H9 (cell line): ENCODE measurements around the gene CCDC88A. TPM values are rescaled to one million over a fixed set of nuclear protein-coding genes. Genes with fewer than 3 reads are reported as not detected.
A peak's percentile ranks its signal among the peaks of the same experiment; 100 is the strongest.

ENCODE experiments used
- DNase-seq: peaks from one replicate; pipeline ENCODE4 v3.0.0-alpha.2; 2017
- H2AFZ ChIP-seq: one replicate; pipeline ENCODE4 v1.6.1; 2013; ENCODE audit warnings: mild to moderate bottlenecking, low read length, control low read depth, moderate library complexity
- H2AK5ac ChIP-seq: 2 replicates; pipeline ENCODE4 v1.6.1; 2013; ENCODE audit warnings: low read length, control low read depth, mixed read lengths; ENCODE audit not compliant: insufficient read length
- H2BK120ac ChIP-seq: one replicate; pipeline ENCODE4 v1.6.1; 2013; ENCODE audit warnings: low read depth, mild to moderate bottlenecking, low read length, control low read depth, inconsistent platforms; ENCODE audit not compliant: poor library complexity, severe bottlenecking
- H2BK12ac ChIP-seq: 2 replicates; pipeline ENCODE4 v1.6.1; 2013; ENCODE audit warnings: low read length, control low read depth, mixed read lengths, low read depth; ENCODE audit not compliant: insufficient read length
- H2BK15ac ChIP-seq: 2 replicates; pipeline ENCODE4 v1.6.1; 2013; ENCODE audit warnings: low read depth, low read length, control low read depth
- H2BK20ac ChIP-seq: one replicate; pipeline ENCODE4 v1.6.1; 2013; ENCODE audit warnings: low read depth, mild to moderate bottlenecking, low read length, control low read depth, inconsistent platforms; ENCODE audit not compliant: poor library complexity, severe bottlenecking
- H2BK5ac ChIP-seq: 2 replicates; pipeline ENCODE4 v1.6.1; 2013; ENCODE audit warnings: low read length, control low read depth, mixed read lengths; ENCODE audit not compliant: insufficient read length
- H3K14ac ChIP-seq: 2 replicates; pipeline ENCODE4 v1.6.1; 2013; ENCODE audit warnings: low read length, control low read depth; ENCODE audit not compliant: insufficient read depth
- H3K18ac ChIP-seq: 2 replicates; pipeline ENCODE4 v1.6.1; 2013; ENCODE audit warnings: low read depth, mild to moderate bottlenecking, mixed read lengths, low read length, control low read depth; ENCODE audit not compliant: insufficient read length
- H3K23ac ChIP-seq: 2 replicates; pipeline ENCODE4 v1.6.1; 2013; ENCODE audit warnings: low read length, control low read depth, mixed read lengths, low read depth; ENCODE audit not compliant: insufficient read length
- H3K23me2 ChIP-seq: 2 replicates; pipeline ENCODE4 v1.6.1; 2013; ENCODE audit warnings: low read depth, mild to moderate bottlenecking, mixed read lengths, low read length, control low read depth; ENCODE audit not compliant: insufficient read length, poor library complexity, severe bottlenecking
- H3K27ac ChIP-seq: 2 replicates; pipeline ENCODE4 v1.5.1; 2013; ENCODE audit warnings: low read length, control low read depth, mixed read lengths, low read depth; ENCODE audit not compliant: insufficient read length
- H3K27me3 ChIP-seq: 2 replicates; pipeline ENCODE4 v1.6.1; 2013; ENCODE audit warnings: low read length, control low read depth, inconsistent platforms; ENCODE audit not compliant: insufficient read depth
- H3K4ac ChIP-seq: 2 replicates; pipeline ENCODE4 v1.6.1; 2013; ENCODE audit warnings: low read depth, mild to moderate bottlenecking, control low read depth, inconsistent platforms, low read length, moderate library complexity
- H3K4me1 ChIP-seq: 2 replicates; pipeline ENCODE4 v1.6.1; 2013; ENCODE audit warnings: low read length, control low read depth, inconsistent platforms; ENCODE audit not compliant: insufficient read depth
- H3K4me2 ChIP-seq: 2 replicates; pipeline ENCODE4 v1.6.1; 2013; ENCODE audit warnings: low read length, control low read depth, mixed read lengths; ENCODE audit not compliant: insufficient read length, insufficient read depth
- H3K56ac ChIP-seq: 2 replicates; pipeline ENCODE4 v1.6.1; 2013; ENCODE audit warnings: low read depth, mild to moderate bottlenecking, mixed read lengths, low read length, control low read depth; ENCODE audit not compliant: insufficient read length
- H3K79me1 ChIP-seq: 2 replicates; pipeline ENCODE4 v1.6.1; 2013; ENCODE audit warnings: low read depth, mild to moderate bottlenecking, moderate library complexity, low read length, control low read depth, inconsistent platforms; ENCODE audit not compliant: insufficient read depth, poor library complexity, severe bottlenecking
- H3K79me2 ChIP-seq: 2 replicates; pipeline ENCODE4 v1.6.1; 2013; ENCODE audit warnings: low read length, control low read depth, inconsistent platforms; ENCODE audit not compliant: insufficient read depth
- H3K9ac ChIP-seq: 2 replicates; pipeline ENCODE4 v1.6.1; 2013; ENCODE audit warnings: low read length, control low read depth, mixed read lengths; ENCODE audit not compliant: insufficient read length; ENCODE audit errors: extremely low read depth
- H3K9me3 ChIP-seq: one replicate; pipeline ENCODE4 v1.6.1; 2013; ENCODE audit warnings: low read depth, low read length, inconsistent platforms; ENCODE audit not compliant: control insufficient read depth
- H3T11ph ChIP-seq: one replicate; pipeline ENCODE4 v1.6.1; 2013; ENCODE audit warnings: mild to moderate bottlenecking, low read length, control low read depth, inconsistent platforms
- H4K20me1 ChIP-seq: one replicate; pipeline ENCODE4 v1.6.1; 2013; ENCODE audit not compliant: control insufficient read depth, insufficient read length, insufficient read depth
- H4K5ac ChIP-seq: 2 replicates; pipeline ENCODE4 v1.6.1; 2013; ENCODE audit warnings: low read depth, mild to moderate bottlenecking, mixed read lengths, low read length, control low read depth; ENCODE audit not compliant: insufficient read length
- H4K8ac ChIP-seq: replicated peaks from 2 replicates; pipeline ENCODE4 v1.6.1; 2013; ENCODE audit warnings: low read length, control low read depth, mixed read lengths, low read depth; ENCODE audit not compliant: insufficient read length
- H4K91ac ChIP-seq: 2 replicates; pipeline ENCODE4 v1.6.1; 2013; ENCODE audit warnings: low read depth, mild to moderate bottlenecking, moderate library complexity, mixed read lengths, low read length, control low read depth; ENCODE audit not compliant: insufficient read length
- H3K27ac Mint-ChIP-seq, 3 experiments: 2 replicates in 2 of 3; 3 replicates in 1 of 3; pipeline ENCODE4 v1.8.0; 2020 to 2021; ENCODE audit warnings: mixed read lengths in 3 of 3, mild to moderate bottlenecking in 1 of 3, moderate library complexity in 1 of 3
- H3K27me3 Mint-ChIP-seq: 2 replicates; pipeline ENCODE4 v1.8.0; 2021; ENCODE audit warnings: low read depth, mild to moderate bottlenecking, moderate library complexity, mixed read lengths
- H3K36me3 Mint-ChIP-seq, 3 experiments: 2 replicates in 2 of 3; 3 replicates in 1 of 3; pipeline ENCODE4 v1.8.0; 2020 to 2021; ENCODE audit warnings: low read depth in 3 of 3, mixed read lengths in 3 of 3; ENCODE audit not compliant: insufficient read depth in 1 of 3
- H3K4me1 Mint-ChIP-seq, 2 experiments: 2 replicates each; pipeline ENCODE4 v1.8.0; 2020; ENCODE audit warnings: mixed read lengths in 2 of 2
- H3K4me3 Mint-ChIP-seq, 2 experiments: 2 replicates in 1 of 2; 3 replicates in 1 of 2; pipeline ENCODE4 v1.8.0; 2020 to 2021; ENCODE audit warnings: mild to moderate bottlenecking in 2 of 2, mixed read lengths in 2 of 2, moderate library complexity in 1 of 2
- H3K9me3 Mint-ChIP-seq, 2 experiments: 2 replicates in 1 of 2; 3 replicates in 1 of 2; pipeline ENCODE4 v1.8.0; 2020; ENCODE audit warnings: mild to moderate bottlenecking in 2 of 2, mixed read lengths in 2 of 2, moderate library complexity in 1 of 2
- WGBS: extraction: QIAGEN DNeasy Blood & Tissue Kit; methylation state at CpG from one replicate; pipeline ENCODE4 v1.1.7; 2013; ENCODE audit warnings: missing lambda C conversion rate, low lambda C conversion rate, mixed read lengths; ENCODE audit not compliant: insufficient read length; ENCODE audit errors: extremely low coverage; 5-methylcytosine and 5-hydroxymethylcytosine counted together
- total RNA-seq: library from RNA; stranded (reverse); gene quantifications from 2 replicates; pipeline ENCODE4 v1.2.1, GENCODE V29; 2021
- TF ChIP-seq, protein P1 (sequence below): fragments of 200-600 bp; sonication (generic); conservative IDR thresholded peaks from 3 replicates; pipeline ENCODE4 v1.8.0; 2021; ENCODE audit warnings: antibody characterized with exemption, mild to moderate bottlenecking

Gene CCDC88A
- total RNA-seq, 1 experiment from 2014 or later, result 91.8 TPM

DNA sequence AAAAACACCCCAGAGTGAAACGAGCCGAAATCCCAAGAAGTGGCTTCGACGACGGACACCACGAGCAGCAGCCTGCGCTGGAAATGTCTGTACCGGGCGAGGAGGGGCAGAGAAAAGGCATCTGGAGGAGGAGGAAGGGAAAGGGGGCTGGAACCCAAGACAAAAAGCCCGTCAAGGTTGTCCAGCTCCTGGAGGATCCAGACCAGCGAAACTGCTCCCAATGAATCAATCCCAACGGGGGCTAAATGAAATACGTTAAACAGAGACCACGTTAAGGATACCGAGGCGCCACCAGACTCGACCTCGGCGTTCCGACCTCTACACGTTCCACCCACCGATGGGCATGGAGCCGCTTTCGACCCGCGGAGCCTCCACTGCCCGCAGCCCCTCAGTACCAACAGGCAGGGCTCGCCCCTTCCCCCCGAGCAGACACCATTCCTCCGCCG is 400 bp downstream of the CCDC88A start:
- Mint-ChIP-seq H3K4me3 (peak overlapping the region; percentile 85 to 96), H3K27ac (peak overlapping the region; percentile 92 to 98 (median 94)), H3K36me3 (peaks cover 1 to 13% (median 8%) of the 10 kb centered on the region in 3 experiments; a peak in 5 of 7 replicates), H3K9me3 (no peaks in the 10 kb centered on the region), H3K27me3 (no peaks in the 10 kb centered on the region), H3K4me1 (peaks cover 25 to 29% of the 10 kb centered on the region in 2 experiments)
- Histone ChIP-seq H3K79me2 (peaks cover 5% of the 10 kb centered on the region; the same call in 1 of the 2 replicates), H2BK5ac (no peak overlapping the region), H4K20me1 (no peaks in the 10 kb centered on the region), H2AFZ (no peak overlapping the region), H2BK20ac (no peak overlapping the region), H4K5ac (no peak overlapping the region), H4K91ac (no peak overlapping the region), H4K8ac (no peak overlapping the region), H2AK5ac (no peak overlapping the region), H3K23me2 (peaks cover 10% of the 10 kb centered on the region), H3K56ac (no peak overlapping the region), H3K27ac (no peak overlapping the region), H3K79me1 (no peaks in the 10 kb centered on the region), H3K9ac (peak overlapping the region; percentile 57), H2BK12ac (no peak overlapping the region), H2BK120ac (no peak overlapping the region), H3K18ac (peak overlapping the region; percentile 58), H3K27me3 (no peaks in the 10 kb centered on the region), H3K4me2 (peak overlapping the region; percentile 73), H3K9me3 (no peaks in the 10 kb centered on the region), H3K4ac (no peak overlapping the region), H3K4me1 (no peaks in the 10 kb centered on the region), H3T11ph (no peak overlapping the region), H3K23ac (no peak overlapping the region), H3K14ac (peak overlapping the region; percentile 73), H2BK15ac (no peak overlapping the region)
- TF ChIP-seq, protein P1, sequence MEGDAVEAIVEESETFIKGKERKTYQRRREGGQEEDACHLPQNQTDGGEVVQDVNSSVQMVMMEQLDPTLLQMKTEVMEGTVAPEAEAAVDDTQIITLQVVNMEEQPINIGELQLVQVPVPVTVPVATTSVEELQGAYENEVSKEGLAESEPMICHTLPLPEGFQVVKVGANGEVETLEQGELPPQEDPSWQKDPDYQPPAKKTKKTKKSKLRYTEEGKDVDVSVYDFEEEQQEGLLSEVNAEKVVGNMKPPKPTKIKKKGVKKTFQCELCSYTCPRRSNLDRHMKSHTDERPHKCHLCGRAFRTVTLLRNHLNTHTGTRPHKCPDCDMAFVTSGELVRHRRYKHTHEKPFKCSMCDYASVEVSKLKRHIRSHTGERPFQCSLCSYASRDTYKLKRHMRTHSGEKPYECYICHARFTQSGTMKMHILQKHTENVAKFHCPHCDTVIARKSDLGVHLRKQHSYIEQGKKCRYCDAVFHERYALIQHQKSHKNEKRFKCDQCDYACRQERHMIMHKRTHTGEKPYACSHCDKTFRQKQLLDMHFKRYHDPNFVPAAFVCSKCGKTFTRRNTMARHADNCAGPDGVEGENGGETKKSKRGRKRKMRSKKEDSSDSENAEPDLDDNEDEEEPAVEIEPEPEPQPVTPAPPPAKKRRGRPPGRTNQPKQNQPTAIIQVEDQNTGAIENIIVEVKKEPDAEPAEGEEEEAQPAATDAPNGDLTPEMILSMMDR, result no peak
- no CpG with 5 or more reads among the region's 31 CpGs for WGBS
- peak; percentile 48 for DNase-seq
